HCT116 (cell line): ENCODE results near the gene LSP1. TPM values are rescaled to one million over a fixed set of nuclear protein-coding genes. Genes with fewer than 3 reads are reported as not detected.

Experiments used
- ATAC-seq: fragments of 200-7000 bp; cut with Tn5 transposase; 2 replicates; pipeline ENCODE4 v1.9.1; 2020; ENCODE audit warnings: mild to moderate bottlenecking, moderate library complexity
- BruUV-seq: library from RNA; stranded (reverse); fragments of 400-500 nt; replicated peaks from 2 replicates; lab custom pipeline; 2021; lab: Mats Ljungman, UMichigan
- CTCF ChIA-PET: fragments of 300-600 bp; sonication (Branson Sonifier 250); formaldehyde crosslinking; loops from one replicate; lab custom pipeline; 2021; ENCODE audit warnings: antibody characterized with exemption; lab: Charles Lee
- POLR2A ChIA-PET: fragments of 300-600, 350-600 bp; sonication (Branson Sonifier 250); formaldehyde crosslinking; loops from one replicate; lab custom pipeline; 2021; ENCODE audit warnings: antibody characterized with exemption; lab: Charles Lee
- RAD21 ChIA-PET, 2 experiments: fragments of 300-600 bp; sonication (Branson Sonifier 250); formaldehyde crosslinking; loops; one replicate each; lab custom pipeline; 2023; ENCODE audit warnings: low total read pairs in 2 of 2; ENCODE audit not compliant: uncharacterized antibody in 2 of 2, unreplicated experiment in 2 of 2, low non-redundant PET in 1 of 2; lab: Charles Lee
- DNase-seq: peaks from one replicate; pipeline ENCODE4 v3.0.0-alpha.2; 2010; ENCODE audit warnings: low read depth, low spot score
- H2AFZ ChIP-seq: fragments of 200-600 bp; shearing (Covaris generic), sonication (generic); 2 replicates; pipeline ENCODE4 v1.6.1; 2017; ENCODE audit warnings: low read depth, mixed run types, mixed read lengths, antibody characterized with exemption, low read length; ENCODE audit not compliant: poor library complexity, severe bottlenecking
- H3K27ac ChIP-seq: 2 replicates; pipeline ENCODE4 v1.5.1; 2012; ENCODE audit warnings: low read depth, low read length
- H3K27me3 ChIP-seq: fragments of 200-600 bp; sonication (generic); 2 replicates; pipeline ENCODE4 v1.6.1; 2016; ENCODE audit warnings: mixed run types, low read length, mixed read lengths; ENCODE audit not compliant: insufficient read depth
- H3K36me3 ChIP-seq, 2 experiments: fragments of 200-500 bp in 1 of 2; fragments of 200-600 bp in 1 of 2; sonication (Bioruptor generic) in 1 of 2; sonication (generic) in 1 of 2; 2 replicates each; pipeline versions ENCODE4 v1.5.1 to v1.6.1; 2014 to 2016; ENCODE audit warnings: low read length in 2 of 2, inconsistent platforms in 1 of 2, mixed read lengths in 1 of 2, mixed run types in 1 of 2; ENCODE audit not compliant: insufficient read depth in 2 of 2, control insufficient read depth in 1 of 2
- H3K4me1 ChIP-seq, 2 experiments: fragments of 200-600 bp in 1 of 2; sonication (generic) in 1 of 2; 2 replicates each; pipeline versions ENCODE4 v1.5.1 to v1.6.1; 2012 to 2017; ENCODE audit warnings: low read length in 2 of 2, inconsistent platforms in 1 of 2, mild to moderate bottlenecking in 1 of 2, mixed read lengths in 1 of 2, mixed run types in 1 of 2, moderate library complexity in 1 of 2; ENCODE audit not compliant: insufficient read depth in 2 of 2, control insufficient read depth in 1 of 2
- H3K4me2 ChIP-seq: fragments of 200-600 bp; sonication (generic); 2 replicates; pipeline ENCODE4 v1.6.1; 2017; ENCODE audit warnings: mixed run types, low read length, mixed read lengths
- H3K4me3 ChIP-seq, 2 experiments: fragments of 200-600 bp in 1 of 2; sonication (generic) in 1 of 2; replicated peaks in 1 of 2; 2 replicates each; pipeline ENCODE4 v1.5.1; 2011 to 2016; ENCODE audit warnings: low read length in 2 of 2, control low read depth in 1 of 2, low read depth in 1 of 2, mild to moderate bottlenecking in 1 of 2, mixed read lengths in 1 of 2, mixed run types in 1 of 2
- H3K79me2 ChIP-seq: fragments of 200-600 bp; sonication (generic); 2 replicates; pipeline ENCODE4 v1.6.1; 2017; ENCODE audit warnings: mild to moderate bottlenecking, mixed run types, low read length, moderate library complexity, mixed read lengths; ENCODE audit not compliant: insufficient read depth
- H3K9ac ChIP-seq: fragments of 200-600 bp; sonication (generic); 2 replicates; pipeline ENCODE4 v1.6.1; 2016; ENCODE audit warnings: low read length, mixed read lengths
- H3K9me2 ChIP-seq: fragments of 200-600 bp; sonication (generic), shearing (Covaris generic); 2 replicates; pipeline ENCODE4 v1.6.1; 2017; ENCODE audit warnings: mixed run types, mild to moderate bottlenecking, moderate library complexity; ENCODE audit not compliant: insufficient read depth
- H3K9me3 ChIP-seq, 2 experiments: fragments of 200-500 bp in 1 of 2; fragments of 200-600 bp in 1 of 2; sonication (Bioruptor generic) in 1 of 2; sonication (generic) in 1 of 2; 2 replicates each; pipeline ENCODE4 v1.6.1; 2014 to 2017; ENCODE audit warnings: low read length in 2 of 2, mixed read lengths in 2 of 2, inconsistent platforms in 1 of 2, low read depth in 1 of 2, mild to moderate bottlenecking in 1 of 2, mixed run types in 1 of 2, moderate library complexity in 1 of 2; ENCODE audit not compliant: control insufficient read depth in 1 of 2, insufficient read depth in 1 of 2
- H4K20me1 ChIP-seq: fragments of 200-600 bp; sonication (generic), shearing (Covaris generic); 2 replicates; pipeline ENCODE4 v1.6.1; 2017; ENCODE audit warnings: mixed run types, mild to moderate bottlenecking, moderate library complexity; ENCODE audit not compliant: insufficient read depth
- CEBPB ChIP-seq: IDR thresholded peaks from 2 replicates; pipeline ENCODE4 v1.6.1; 2012; ENCODE audit warnings: low read depth
- EGR1 ChIP-seq: IDR thresholded peaks from 2 replicates; pipeline ENCODE4 v1.6.1; 2012; ENCODE audit warnings: low read depth
- ELF1 ChIP-seq: IDR thresholded peaks from 2 replicates; pipeline ENCODE4 v1.6.1; 2012; ENCODE audit warnings: low read depth, borderline replicate concordance
- EZH2 ChIP-seq: fragments of 200-600 bp; sonication (generic); IDR thresholded peaks from 2 replicates; pipeline ENCODE4 v1.6.1; 2017; ENCODE audit warnings: antibody characterized with exemption, mixed run types
- FOSL1 ChIP-seq: IDR thresholded peaks from 2 replicates; pipeline ENCODE4 v1.6.1; 2012; ENCODE audit warnings: low read depth
- JUND ChIP-seq: IDR thresholded peaks from 2 replicates; pipeline ENCODE4 v1.6.1; 2012
- POLR2AphosphoS5 ChIP-seq: IDR thresholded peaks from 2 replicates; pipeline ENCODE4 v1.6.1; 2011; ENCODE audit warnings: mild to moderate bottlenecking, low read depth, low read length, moderate library complexity
- SIN3A ChIP-seq: IDR thresholded peaks from 2 replicates; pipeline ENCODE4 v1.6.1; 2012; ENCODE audit warnings: low read depth
- SP1 ChIP-seq: IDR thresholded peaks from 2 replicates; pipeline ENCODE4 v1.6.1; 2012; ENCODE audit warnings: low read depth
- SRF ChIP-seq: IDR thresholded peaks from 2 replicates; pipeline ENCODE4 v1.6.1; 2012; ENCODE audit warnings: low read depth
- TCF7L2 ChIP-seq: IDR thresholded peaks from 2 replicates; pipeline ENCODE4 v1.7.0; 2011; ENCODE audit warnings: borderline replicate concordance, inconsistent platforms; ENCODE audit not compliant: insufficient read depth, insufficient read length; ENCODE audit errors: extremely low read depth
- YY1 ChIP-seq: IDR thresholded peaks from 2 replicates; pipeline ENCODE4 v1.6.1; 2011; ENCODE audit warnings: low read length, low read depth, moderate library complexity, mild to moderate bottlenecking; ENCODE audit not compliant: insufficient replicate concordance; ENCODE audit errors: extremely low read depth
- intact Hi-C: fragments of 100-400 bp; cut with micrococcal nuclease; formaldehyde crosslinking; loops from 2 replicates; pipeline ENCODE4 v1.10.0; 2022
- total RNA-seq: library from RNA; stranded (reverse); gene quantifications from one replicate; pipeline ENCODE4 v1.2.1, GENCODE V29; 2021; ENCODE audit not compliant: unreplicated experiment
- TF ChIP-seq, protein P1 (sequence below): IDR thresholded peaks from 2 replicates; pipeline ENCODE4 v1.6.1; 2012
- TF ChIP-seq, protein P2 (sequence below): IDR thresholded peaks from 2 replicates; pipeline ENCODE4 v1.6.1; 2012; ENCODE audit warnings: low read depth
- TF ChIP-seq, protein P3 (sequence below): IDR thresholded peaks from 2 replicates; pipeline ENCODE4 v1.6.1; 2012
- TF ChIP-seq, protein P4 (sequence below), 3 experiments: fragments of 200-600 bp in 1 of 3; sonication (generic) in 1 of 3; IDR thresholded peaks in 2 of 3; conservative IDR thresholded peaks in 1 of 3; 2 replicates each; pipeline ENCODE4 v1.5.1; 2012 to 2017; ENCODE audit warnings: low read depth in 2 of 3, low read length in 2 of 3, antibody characterized with exemption in 1 of 3, borderline replicate concordance in 1 of 3, control low read depth in 1 of 3, mild to moderate bottlenecking in 1 of 3, mixed read lengths in 1 of 3, mixed run types in 1 of 3, moderate library complexity in 1 of 3; ENCODE audit not compliant: insufficient read depth in 1 of 3

The LSP1 gene
- total RNA-seq, 1 experiment from 2014 or later = 1.3 TPM

DNA sequence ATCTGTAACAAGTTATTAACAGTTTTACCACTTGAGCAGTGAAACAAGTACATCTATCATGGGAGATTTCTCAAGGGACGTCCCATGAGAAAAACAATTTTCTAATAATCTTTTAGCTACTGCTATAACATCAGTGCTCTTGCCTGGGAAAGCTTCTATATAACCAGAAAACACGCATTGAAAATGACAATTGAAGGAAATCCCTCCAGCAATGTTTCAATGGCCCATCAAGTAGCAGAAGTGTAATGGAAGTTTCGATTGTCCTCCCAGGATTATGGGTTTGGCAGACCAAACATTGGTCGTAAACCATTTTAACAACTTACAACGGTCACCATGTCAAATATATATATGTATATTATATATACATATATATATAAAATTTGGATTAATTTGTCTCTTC is 46.8 kb downstream of the LSP1 start:
- Histone ChIP-seq H3K4me1 (no peaks in the 10 kb centered on the region), H3K9me2 (no peaks in the 10 kb centered on the region), H2AFZ (no peak overlapping the region), H3K9me3 (no peaks in the 10 kb centered on the region), H3K36me3 (no peaks in the 10 kb centered on the region), H3K4me2 (no peak overlapping the region), H4K20me1 (no peaks in the 10 kb centered on the region), H3K4me3 (no peak overlapping the region), H3K27ac (no peak overlapping the region), H3K9ac (no peak overlapping the region), H3K79me2 (no peaks in the 10 kb centered on the region), H3K27me3 (peaks cover 21% of the 10 kb centered on the region)
- DNase-seq = no peak
- no peak for TF ChIP-seq EZH2
- TF ChIP-seq CEBPB = no peak
- TF ChIP-seq YY1 = no peak
- TF ChIP-seq ELF1 = no peak
- no peak for TF ChIP-seq SIN3A
- TF ChIP-seq FOSL1 = no peak
- no peak for TF ChIP-seq JUND
- TF ChIP-seq, protein P1, sequence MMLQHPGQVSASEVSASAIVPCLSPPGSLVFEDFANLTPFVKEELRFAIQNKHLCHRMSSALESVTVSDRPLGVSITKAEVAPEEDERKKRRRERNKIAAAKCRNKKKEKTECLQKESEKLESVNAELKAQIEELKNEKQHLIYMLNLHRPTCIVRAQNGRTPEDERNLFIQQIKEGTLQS = no peak
- TF ChIP-seq TCF7L2 = no peak
- TF ChIP-seq SRF = no peak
- TF ChIP-seq, protein P2, sequence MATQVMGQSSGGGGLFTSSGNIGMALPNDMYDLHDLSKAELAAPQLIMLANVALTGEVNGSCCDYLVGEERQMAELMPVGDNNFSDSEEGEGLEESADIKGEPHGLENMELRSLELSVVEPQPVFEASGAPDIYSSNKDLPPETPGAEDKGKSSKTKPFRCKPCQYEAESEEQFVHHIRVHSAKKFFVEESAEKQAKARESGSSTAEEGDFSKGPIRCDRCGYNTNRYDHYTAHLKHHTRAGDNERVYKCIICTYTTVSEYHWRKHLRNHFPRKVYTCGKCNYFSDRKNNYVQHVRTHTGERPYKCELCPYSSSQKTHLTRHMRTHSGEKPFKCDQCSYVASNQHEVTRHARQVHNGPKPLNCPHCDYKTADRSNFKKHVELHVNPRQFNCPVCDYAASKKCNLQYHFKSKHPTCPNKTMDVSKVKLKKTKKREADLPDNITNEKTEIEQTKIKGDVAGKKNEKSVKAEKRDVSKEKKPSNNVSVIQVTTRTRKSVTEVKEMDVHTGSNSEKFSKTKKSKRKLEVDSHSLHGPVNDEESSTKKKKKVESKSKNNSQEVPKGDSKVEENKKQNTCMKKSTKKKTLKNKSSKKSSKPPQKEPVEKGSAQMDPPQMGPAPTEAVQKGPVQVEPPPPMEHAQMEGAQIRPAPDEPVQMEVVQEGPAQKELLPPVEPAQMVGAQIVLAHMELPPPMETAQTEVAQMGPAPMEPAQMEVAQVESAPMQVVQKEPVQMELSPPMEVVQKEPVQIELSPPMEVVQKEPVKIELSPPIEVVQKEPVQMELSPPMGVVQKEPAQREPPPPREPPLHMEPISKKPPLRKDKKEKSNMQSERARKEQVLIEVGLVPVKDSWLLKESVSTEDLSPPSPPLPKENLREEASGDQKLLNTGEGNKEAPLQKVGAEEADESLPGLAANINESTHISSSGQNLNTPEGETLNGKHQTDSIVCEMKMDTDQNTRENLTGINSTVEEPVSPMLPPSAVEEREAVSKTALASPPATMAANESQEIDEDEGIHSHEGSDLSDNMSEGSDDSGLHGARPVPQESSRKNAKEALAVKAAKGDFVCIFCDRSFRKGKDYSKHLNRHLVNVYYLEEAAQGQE = no peak
- TF ChIP-seq, protein P3, sequence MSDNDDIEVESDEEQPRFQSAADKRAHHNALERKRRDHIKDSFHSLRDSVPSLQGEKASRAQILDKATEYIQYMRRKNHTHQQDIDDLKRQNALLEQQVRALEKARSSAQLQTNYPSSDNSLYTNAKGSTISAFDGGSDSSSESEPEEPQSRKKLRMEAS = no peak
- no peak for TF ChIP-seq EGR1
- TF ChIP-seq, protein P4, sequence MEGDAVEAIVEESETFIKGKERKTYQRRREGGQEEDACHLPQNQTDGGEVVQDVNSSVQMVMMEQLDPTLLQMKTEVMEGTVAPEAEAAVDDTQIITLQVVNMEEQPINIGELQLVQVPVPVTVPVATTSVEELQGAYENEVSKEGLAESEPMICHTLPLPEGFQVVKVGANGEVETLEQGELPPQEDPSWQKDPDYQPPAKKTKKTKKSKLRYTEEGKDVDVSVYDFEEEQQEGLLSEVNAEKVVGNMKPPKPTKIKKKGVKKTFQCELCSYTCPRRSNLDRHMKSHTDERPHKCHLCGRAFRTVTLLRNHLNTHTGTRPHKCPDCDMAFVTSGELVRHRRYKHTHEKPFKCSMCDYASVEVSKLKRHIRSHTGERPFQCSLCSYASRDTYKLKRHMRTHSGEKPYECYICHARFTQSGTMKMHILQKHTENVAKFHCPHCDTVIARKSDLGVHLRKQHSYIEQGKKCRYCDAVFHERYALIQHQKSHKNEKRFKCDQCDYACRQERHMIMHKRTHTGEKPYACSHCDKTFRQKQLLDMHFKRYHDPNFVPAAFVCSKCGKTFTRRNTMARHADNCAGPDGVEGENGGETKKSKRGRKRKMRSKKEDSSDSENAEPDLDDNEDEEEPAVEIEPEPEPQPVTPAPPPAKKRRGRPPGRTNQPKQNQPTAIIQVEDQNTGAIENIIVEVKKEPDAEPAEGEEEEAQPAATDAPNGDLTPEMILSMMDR (IDR thresholded peaks at IDR 0.05 in 2 of 3, conservative IDR thresholded peaks at IDR 0.05 in 1 of 3; ENCODE audit: borderline replicate concordance in 1 of 3, insufficient read depth in 1 of 3, low read depth in 2 of 3, low read length in 2 of 3) = no peak
- TF ChIP-seq POLR2AphosphoS5 = no peak
- no peak for TF ChIP-seq SP1
- BruUV-seq = no TSS peak
- ATAC-seq = no peak
- POLR2A ChIA-PET = no interaction called here
- intact Hi-C loops = loop anchor here (10.0 kb wide), 1 partner anchor 45 kb away; the partner anchor contains the start of gene MRPL23
- RAD21 ChIA-PET = no interaction called here
- CTCF ChIA-PET = no interaction called here
